ENCODE data around the gene VAC14.
"Not testable (repeated sequence)": the region's sequence is repeated elsewhere in the genome, so short reads cannot be mapped to it uniquely, and the experiment has no call there.

The VAC14 gene

DNA sequence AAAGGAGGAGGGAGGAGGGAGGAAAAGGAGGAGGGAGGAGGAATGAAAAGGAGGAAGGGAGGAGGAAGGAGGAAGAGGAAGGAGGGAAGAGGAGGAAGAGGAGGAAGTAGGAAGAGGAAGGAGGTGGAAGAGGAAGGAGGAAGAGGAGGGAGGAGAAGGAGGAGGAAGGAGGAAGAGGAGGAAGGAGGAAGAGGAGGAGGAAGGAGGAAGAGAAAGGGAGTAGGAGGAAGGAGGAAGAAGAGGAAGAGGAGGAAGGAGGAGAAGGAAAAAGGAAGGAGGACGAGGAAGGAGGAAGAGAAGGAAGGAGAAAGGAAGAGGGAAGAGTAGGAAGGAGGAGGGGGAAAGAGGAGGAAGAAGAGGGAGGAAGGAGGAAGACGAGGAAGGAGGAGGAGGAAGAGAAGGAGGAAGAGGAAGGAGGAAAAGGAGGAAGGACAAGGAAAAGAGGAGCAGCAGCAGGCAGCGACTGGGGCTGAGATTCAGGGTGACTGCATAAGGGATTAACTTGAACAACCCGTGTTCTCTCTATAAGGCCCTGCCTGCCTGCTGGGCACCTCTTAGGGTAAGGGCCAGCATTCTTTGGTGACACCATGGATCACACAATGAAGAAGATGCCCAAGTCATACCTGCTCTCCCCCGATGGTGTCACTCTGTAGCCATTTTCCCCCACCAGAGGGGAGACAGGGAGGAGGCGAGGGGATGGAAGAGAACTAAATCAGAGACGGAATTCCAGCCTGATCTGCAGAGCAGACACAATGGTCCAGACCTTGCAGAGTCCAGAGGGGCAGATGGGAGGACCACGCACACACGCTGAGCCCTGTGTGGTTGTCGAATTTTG is 156.0 kb downstream of the VAC14 start:
- no peak overlapping the region for H3K4me3 ChIP-seq (ENCODE audit: low read depth, low read length)
- TF ChIP-seq, protein P1, sequence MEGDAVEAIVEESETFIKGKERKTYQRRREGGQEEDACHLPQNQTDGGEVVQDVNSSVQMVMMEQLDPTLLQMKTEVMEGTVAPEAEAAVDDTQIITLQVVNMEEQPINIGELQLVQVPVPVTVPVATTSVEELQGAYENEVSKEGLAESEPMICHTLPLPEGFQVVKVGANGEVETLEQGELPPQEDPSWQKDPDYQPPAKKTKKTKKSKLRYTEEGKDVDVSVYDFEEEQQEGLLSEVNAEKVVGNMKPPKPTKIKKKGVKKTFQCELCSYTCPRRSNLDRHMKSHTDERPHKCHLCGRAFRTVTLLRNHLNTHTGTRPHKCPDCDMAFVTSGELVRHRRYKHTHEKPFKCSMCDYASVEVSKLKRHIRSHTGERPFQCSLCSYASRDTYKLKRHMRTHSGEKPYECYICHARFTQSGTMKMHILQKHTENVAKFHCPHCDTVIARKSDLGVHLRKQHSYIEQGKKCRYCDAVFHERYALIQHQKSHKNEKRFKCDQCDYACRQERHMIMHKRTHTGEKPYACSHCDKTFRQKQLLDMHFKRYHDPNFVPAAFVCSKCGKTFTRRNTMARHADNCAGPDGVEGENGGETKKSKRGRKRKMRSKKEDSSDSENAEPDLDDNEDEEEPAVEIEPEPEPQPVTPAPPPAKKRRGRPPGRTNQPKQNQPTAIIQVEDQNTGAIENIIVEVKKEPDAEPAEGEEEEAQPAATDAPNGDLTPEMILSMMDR (IDR thresholded peaks at IDR 0.05; ENCODE audit: low read depth, low read length, missing control alignments) = no peak
- no peak for DNase-seq (ENCODE audit: low read depth)

DNA sequence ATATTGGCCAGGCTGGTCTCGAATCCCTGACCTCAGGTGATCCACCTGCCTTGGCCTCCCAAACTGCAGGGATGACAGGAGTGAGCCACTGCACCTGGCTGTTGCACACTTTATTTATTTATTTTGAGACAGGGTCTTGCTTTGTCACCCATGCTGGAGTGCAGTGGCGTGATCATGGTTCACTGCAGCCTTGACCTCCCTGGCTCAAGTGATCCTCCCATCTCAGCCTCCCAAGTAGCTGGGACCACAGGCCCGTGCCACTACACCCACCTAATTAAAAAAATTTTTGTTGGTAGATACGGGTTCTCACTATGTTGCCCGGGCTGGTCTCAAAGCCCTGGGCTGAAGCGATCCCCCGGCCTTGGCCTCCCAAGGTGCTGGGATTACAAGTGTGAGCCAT is 157.7 kb downstream of the VAC14 start:
- DNase-seq (ENCODE audit: low read depth); H3K4me3 ChIP-seq (ENCODE audit: low read depth, low read length): not testable (repeated sequence)

DNA sequence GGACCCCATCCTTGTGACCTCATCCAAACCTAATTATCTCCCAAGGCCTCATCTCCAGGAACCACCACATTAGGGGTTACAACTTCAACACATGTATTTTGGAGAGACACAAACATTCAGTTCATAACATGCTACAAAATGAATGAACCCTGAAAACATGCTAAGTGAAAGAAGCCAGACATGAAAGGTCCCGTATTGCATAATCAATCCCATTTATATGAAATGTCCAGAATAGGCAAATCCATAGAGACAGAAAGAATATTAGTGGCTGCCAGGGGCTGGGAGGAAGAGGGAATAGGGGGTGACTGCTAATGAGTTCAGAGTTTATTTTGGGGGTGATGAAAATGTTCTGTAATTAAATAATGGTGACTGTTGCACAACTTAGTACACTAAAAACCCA is 158.3 kb downstream of the VAC14 start:
- no peak overlapping the region for H3K4me3 ChIP-seq (ENCODE audit: low read depth, low read length)
- no peak for DNase-seq (ENCODE audit: low read depth)
- TF ChIP-seq, protein P1 (IDR thresholded peaks at IDR 0.05; ENCODE audit: low read depth, low read length, missing control alignments) = no peak

DNA sequence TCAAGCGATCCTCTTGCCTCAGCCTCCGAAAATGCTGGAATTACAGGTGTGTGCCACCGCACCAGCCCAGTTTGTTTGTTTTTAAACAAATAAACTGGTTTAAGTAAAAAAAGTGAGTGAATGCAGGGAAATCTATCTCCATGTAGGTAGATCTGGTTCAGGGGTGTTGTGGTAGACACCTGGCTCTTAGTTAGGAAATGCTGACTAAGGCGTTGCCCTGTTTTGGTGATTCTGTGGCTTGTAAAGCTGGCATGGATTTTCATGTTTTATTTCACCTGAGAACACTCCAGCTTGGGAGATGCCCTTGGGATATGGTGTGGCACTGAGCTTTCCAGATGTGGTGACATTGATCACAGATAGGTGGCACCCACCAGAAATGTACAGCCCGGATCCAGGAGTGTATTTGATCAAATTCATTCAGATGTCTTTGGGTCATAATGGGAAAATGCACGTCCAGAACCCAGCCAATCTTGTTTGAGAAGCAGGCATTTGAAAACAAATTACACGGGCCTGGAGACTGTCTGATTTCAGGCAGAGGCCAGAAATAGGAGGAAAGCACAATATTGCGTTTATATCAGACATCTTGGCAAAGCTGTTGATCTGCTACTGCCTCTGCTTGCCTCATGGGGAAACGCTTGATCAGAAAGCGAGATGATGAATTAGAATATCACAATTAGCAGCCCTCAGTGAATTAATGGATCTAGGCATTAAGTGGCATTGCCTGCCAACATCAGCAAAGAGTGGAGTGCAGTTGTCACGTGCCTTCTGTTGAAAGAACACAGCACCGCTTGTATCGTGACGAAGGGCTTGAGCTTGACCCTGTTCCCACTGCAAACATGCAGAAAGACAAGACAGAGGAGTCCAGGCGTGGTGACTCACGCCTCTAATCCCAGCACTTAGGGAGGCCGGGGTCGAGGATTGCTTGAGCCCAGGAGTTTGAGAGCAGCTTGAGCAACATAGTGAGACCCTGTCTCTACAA is 161.9 kb downstream of the VAC14 start:
- DNase-seq (ENCODE audit: low read depth) = no peak
- TF ChIP-seq, protein P1 (IDR thresholded peaks at IDR 0.05; ENCODE audit: low read depth, low read length, missing control alignments) = no peak
- no peak overlapping the region for H3K4me3 ChIP-seq (ENCODE audit: low read depth, low read length)
